Measurements from ENCODE around the gene CAPS.

The CAPS gene

GRCh38 chr19:5893907-5894703 lies 19.9 kb upstream of the CAPS start:
- Histone ChIP-seq H3K36me3 (ENCODE audit: insufficient read depth, low read length) (peaks cover 29% of the 10 kb centered on the region), H3K27me3 (ENCODE audit: insufficient read depth, low read length, poor library complexity) (no peaks in the 10 kb centered on the region), H3K4me2 (ENCODE audit: insufficient read depth, low read length) (no peak overlapping the region), H3K9me3 (ENCODE audit: insufficient read depth, low read length, severe bottlenecking) (no peaks in the 10 kb centered on the region), H3K4me1 (ENCODE audit: insufficient read depth, low read length) (no peaks in the 10 kb centered on the region), H4K20me1 (ENCODE audit: insufficient read depth, low read length) (peaks cover 43% of the 10 kb centered on the region), H2AFZ (ENCODE audit: low read depth, low read length) (no peak overlapping the region), H3K27ac (ENCODE audit: low read length) (no peak overlapping the region), H3K4me3 (ENCODE audit: low read depth in 1 of 2, low read length in 2 of 2) (no peak overlapping the region), H3K79me2 (ENCODE audit: insufficient read depth, low read length) (peaks cover 17% of the 10 kb centered on the region), H3K9ac (ENCODE audit: low read depth, low read length) (no peak overlapping the region)
- DNase-seq: no peak
- no peak for ATAC-seq (ENCODE audit: insufficient read depth, low read depth)
- TF ChIP-seq EZH2 (IDR thresholded peaks at IDR 0.05; ENCODE audit: borderline replicate concordance, low read depth, low read length, severe bottlenecking): no peak
- TF ChIP-seq, protein P1, sequence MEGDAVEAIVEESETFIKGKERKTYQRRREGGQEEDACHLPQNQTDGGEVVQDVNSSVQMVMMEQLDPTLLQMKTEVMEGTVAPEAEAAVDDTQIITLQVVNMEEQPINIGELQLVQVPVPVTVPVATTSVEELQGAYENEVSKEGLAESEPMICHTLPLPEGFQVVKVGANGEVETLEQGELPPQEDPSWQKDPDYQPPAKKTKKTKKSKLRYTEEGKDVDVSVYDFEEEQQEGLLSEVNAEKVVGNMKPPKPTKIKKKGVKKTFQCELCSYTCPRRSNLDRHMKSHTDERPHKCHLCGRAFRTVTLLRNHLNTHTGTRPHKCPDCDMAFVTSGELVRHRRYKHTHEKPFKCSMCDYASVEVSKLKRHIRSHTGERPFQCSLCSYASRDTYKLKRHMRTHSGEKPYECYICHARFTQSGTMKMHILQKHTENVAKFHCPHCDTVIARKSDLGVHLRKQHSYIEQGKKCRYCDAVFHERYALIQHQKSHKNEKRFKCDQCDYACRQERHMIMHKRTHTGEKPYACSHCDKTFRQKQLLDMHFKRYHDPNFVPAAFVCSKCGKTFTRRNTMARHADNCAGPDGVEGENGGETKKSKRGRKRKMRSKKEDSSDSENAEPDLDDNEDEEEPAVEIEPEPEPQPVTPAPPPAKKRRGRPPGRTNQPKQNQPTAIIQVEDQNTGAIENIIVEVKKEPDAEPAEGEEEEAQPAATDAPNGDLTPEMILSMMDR (IDR thresholded peaks at IDR 0.05; ENCODE audit: borderline replicate concordance, extremely low read depth, low read length, poor library complexity, severe bottlenecking): no peak

- ATAC-seq (ENCODE audit: insufficient read depth, low read depth) (no peak), DNase-seq (no peak)
- H3K9ac ChIP-seq (ENCODE audit: low read depth, low read length): no peak overlapping the region
- TF ChIP-seq, protein P1 (IDR thresholded peaks at IDR 0.05; ENCODE audit: borderline replicate concordance, extremely low read depth, low read length, poor library complexity, severe bottlenecking): no peak
- no peak for TF ChIP-seq EZH2 (IDR thresholded peaks at IDR 0.05; ENCODE audit: borderline replicate concordance, low read depth, low read length, severe bottlenecking)
- H3K4me3 ChIP-seq (ENCODE audit: low read depth in 1 of 2, low read length in 2 of 2): no peak overlapping the region
- H2AFZ ChIP-seq (ENCODE audit: low read depth, low read length): no peak overlapping the region
- peaks cover 45% of the 10 kb centered on the region for H4K20me1 ChIP-seq (ENCODE audit: insufficient read depth, low read length)
- H3K27me3 ChIP-seq (ENCODE audit: insufficient read depth, low read length, poor library complexity): no peaks in the 10 kb centered on the region
- H3K27ac ChIP-seq (ENCODE audit: low read length): no peak overlapping the region
- no peaks in the 10 kb centered on the region for H3K9me3 ChIP-seq (ENCODE audit: insufficient read depth, low read length, severe bottlenecking)
- H3K4me1 ChIP-seq (ENCODE audit: insufficient read depth, low read length): no peaks in the 10 kb centered on the region
- H3K36me3 ChIP-seq (ENCODE audit: insufficient read depth, low read length): peaks cover 30% of the 10 kb centered on the region
- peaks cover 20% of the 10 kb centered on the region for H3K79me2 ChIP-seq (ENCODE audit: insufficient read depth, low read length)
- no peak overlapping the region for H3K4me2 ChIP-seq (ENCODE audit: insufficient read depth, low read length)
Measured at GRCh38 chr19:5894704-5895349, 19.2 kb upstream of the CAPS start.

- Histone ChIP-seq H2AFZ (ENCODE audit: low read depth, low read length) (no peak overlapping the region), H3K79me2 (ENCODE audit: insufficient read depth, low read length) (peaks cover 26% of the 10 kb centered on the region), H3K9ac (ENCODE audit: low read depth, low read length) (no peak overlapping the region), H3K4me1 (ENCODE audit: insufficient read depth, low read length) (peaks cover 4% of the 10 kb centered on the region; the same call in 1 of the 2 replicates), H3K36me3 (ENCODE audit: insufficient read depth, low read length) (peaks cover 35% of the 10 kb centered on the region), H3K27me3 (ENCODE audit: insufficient read depth, low read length, poor library complexity) (no peaks in the 10 kb centered on the region), H4K20me1 (ENCODE audit: insufficient read depth, low read length) (peaks cover 51% of the 10 kb centered on the region), H3K4me3 (ENCODE audit: low read depth in 1 of 2, low read length in 2 of 2) (no peak overlapping the region), H3K4me2 (ENCODE audit: insufficient read depth, low read length) (no peak overlapping the region), H3K27ac (ENCODE audit: low read length) (no peak overlapping the region), H3K9me3 (ENCODE audit: insufficient read depth, low read length, severe bottlenecking) (no peaks in the 10 kb centered on the region)
- TF ChIP-seq EZH2 (IDR thresholded peaks at IDR 0.05; ENCODE audit: borderline replicate concordance, low read depth, low read length, severe bottlenecking): no peak
- TF ChIP-seq, protein P1 (IDR thresholded peaks at IDR 0.05; ENCODE audit: borderline replicate concordance, extremely low read depth, low read length, poor library complexity, severe bottlenecking): no peak
- ATAC-seq (ENCODE audit: insufficient read depth, low read depth): no peak
- no peak for DNase-seq
Measured at GRCh38 chr19:5895409-5895808, 18.6 kb upstream of the CAPS start.

Measured in DND-41 (cell line).